Measurements from ENCODE around the gene WRNIP1.

WRNIP1 gene

DNA sequence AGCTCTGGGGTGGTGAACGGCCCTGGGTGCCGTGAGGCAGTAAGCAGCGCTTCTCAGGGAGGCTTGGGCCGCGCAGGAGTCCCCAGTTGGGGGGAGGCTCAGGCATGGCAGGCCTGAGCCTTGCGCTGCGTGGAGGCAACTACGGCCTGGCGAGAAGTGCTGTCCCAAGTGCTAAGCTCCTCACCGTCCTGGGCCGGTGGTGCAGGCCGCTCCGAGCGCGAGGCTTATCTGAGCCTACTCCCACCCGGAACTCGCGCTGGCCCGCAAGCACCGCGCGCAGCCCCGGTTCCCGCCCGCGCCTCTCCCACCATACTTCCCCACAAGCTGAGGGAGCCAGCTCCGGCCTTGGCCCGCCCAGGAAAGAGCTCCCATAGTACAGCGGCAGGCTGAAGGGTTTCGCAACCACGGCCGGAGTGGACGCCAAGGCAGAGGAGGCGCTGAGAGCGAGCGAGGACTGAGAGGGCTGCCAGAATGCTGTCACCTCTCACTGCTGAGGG lies 1.8 kb upstream of the WRNIP1 start:
- no peak for DNase-seq

- no peak for DNase-seq
Observed at GRCh38 chr6:2763876-2764540, 1.2 kb upstream of the WRNIP1 start.

DNA sequence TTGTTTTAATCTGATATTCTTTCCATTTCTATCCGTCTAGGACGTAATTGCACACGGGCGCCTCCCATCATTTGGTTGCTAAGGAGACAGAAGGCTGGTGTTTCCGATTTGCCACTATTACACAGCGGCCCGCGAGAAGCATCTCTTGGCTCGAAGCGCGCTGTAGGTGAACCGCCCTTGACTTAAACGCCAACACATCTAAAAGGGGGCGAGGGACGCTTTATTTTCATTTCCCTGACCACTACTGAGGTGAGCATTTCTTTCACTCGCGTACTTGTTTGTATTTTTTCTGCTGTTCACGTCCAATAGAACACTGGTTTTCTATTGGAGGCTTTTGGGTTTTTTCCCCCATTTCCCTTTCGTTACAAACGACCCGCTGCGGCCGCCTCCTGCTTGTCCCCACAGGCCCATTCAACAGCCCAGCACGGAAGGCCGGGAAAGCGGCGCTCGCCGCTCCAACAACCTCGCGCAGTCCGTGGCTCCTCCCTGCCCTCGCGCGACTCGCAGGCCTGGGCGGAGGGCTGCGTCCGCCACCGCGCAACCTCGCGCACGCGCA lies 505 bp upstream of the WRNIP1 start:
- peak; percentile 66 for DNase-seq

DNA sequence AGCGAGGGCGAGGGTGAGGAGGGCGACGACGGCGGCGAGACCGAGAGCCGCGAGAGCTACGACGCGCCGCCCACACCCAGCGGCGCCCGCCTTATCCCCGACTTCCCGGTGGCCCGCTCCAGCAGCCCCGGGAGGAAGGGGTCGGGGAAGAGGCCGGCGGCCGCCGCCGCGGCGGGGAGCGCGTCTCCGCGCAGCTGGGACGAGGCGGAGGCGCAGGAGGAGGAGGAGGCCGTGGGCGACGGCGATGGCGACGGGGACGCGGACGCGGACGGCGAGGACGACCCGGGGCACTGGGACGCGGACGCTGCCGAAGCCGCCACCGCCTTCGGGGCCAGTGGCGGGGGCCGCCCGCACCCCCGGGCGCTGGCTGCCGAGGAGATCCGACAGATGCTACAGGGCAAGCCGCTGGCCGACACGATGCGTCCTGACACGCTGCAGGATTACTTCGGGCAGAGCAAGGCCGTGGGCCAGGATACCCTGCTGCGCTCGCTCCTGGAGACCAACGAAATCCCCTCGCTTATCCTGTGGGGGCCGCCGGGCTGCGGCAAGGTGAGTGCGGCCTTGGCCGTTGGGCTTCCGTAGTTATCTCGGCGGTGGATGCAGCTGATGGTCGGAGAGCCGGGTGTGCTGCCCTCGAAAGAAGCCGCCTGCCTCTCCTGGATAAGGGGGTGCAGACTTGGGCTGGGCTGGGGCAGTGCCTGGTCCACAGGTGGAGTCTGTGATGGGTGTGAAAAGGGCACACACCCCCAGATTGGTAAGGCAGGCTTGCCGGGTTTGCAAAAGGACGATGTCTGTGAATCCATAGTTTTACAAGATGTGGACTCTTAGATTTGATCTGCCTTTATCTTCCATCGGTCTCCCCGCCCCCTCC lies 938 bp downstream of the WRNIP1 start:
- peak; percentile 39 for DNase-seq

DNA sequence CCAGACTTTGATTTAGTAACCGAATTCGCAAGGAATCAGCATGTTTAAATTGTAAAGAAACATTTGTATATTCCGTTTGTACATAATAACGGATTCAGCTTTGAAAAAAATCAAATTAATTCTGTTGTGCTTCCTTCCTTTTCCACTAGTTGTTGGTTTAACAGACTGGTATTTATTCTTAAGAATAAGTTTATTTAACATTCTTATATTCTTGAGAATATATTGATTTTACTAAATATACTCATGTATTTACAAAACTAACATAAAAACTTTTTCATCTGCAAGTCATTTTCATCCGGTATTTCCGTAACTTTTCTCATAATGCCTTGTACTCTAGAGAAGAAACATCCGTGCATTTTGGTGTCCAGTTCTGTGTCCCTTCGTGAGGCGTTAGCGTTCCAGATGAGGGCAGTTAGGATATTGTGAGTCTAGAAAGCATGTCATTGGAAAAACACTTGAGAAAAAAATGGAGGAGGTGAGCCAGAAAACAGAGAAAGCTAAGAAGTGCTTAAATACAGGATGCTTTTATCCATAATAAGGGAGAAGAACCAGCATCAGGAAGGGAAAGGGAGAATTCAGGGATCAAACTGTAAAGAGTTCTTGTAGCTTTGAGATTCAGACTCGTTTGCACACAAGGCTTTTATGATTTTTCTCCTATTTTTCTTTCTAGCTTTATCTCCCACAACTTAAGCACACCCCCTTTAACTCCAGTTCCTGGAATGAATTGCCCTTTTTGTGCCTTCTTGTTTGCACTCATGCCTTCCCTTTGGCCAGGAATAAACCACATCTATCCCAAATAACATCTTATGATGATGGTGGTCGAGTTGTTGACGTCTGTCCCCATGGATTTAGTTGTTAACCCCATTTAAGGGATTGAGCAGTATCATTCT lies 1.8 kb downstream of the WRNIP1 start:
- DNase-seq: no peak

DNA sequence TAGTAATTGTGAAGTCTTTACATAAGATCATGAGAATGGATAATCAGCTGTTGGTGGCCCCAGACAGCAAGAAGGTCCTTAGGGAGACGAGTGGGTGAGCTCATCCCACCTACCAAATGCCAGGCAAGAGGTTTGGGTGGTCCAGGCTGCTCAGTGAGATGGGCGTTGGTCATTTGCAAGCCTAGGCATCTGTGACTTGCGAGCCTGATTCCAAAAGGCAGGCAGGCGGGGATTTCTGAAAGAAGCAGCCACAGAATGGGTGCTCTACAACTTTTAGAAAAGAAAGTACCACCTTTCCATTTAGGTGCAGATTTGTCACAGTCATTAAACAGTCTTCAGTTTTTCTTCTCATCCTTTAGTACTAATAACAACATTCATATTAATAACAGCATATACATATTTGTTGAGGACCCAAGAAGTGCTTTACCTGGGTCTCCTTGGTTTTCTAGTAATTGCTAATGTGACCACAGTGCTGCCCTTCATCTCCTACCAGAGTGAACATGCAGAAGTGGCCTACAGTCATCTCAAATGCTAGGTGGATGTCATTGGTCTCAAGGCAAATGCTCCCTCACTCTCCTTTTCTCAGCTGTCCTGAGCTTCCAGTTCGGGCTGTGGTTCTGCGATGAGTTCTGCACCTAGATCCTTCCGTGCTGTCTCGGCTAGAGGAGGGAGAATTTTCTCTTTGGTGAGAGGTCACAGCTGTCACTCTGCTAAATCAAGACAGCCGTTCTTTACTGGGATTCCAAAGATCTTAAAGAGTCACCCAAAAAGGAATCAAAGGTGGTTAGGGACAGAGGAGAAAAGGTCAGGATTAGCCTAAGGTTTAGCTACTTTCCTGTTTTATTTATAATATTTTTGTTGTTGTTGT lies 2.7 kb downstream of the WRNIP1 start:
- no peak for DNase-seq

GRCh38 chr6:2768696-2769095 lies 3.5 kb downstream of the WRNIP1 start:
- DNase-seq: no peak

- DNase-seq: no peak
Observed at GRCh38 chr6:2770171-2770570, 5.0 kb downstream of the WRNIP1 start.

- DNase-seq: no peak
Observed at GRCh38 chr6:2771079-2771478, 5.9 kb downstream of the WRNIP1 start.

- DNase-seq: no peak
Observed at GRCh38 chr6:2772840-2773239, 7.6 kb downstream of the WRNIP1 start.

GRCh38 chr6:2773449-2773848 lies 8.3 kb downstream of the WRNIP1 start:
- DNase-seq: peak; percentile 59

DNA sequence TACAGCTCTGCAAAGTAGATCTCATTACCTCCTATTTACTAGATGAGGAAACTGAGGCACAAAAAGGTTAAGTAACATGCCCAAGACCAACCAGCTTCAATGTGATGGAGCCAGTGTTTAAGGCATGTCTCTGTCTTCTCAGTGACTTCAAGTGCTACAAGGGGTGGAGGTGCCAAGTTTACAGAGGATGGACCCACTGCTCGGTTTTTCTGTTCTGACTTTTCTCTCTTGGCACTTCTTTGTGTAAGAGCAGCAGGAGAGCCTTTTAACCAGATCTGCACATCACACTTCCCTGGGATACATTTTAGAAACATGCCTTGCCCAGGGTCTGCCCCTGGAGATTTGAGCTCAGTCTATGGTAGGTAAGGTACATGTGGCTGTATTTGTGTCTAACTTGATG lies 9.8 kb downstream of the WRNIP1 start:
- DNase-seq: no peak

DNA sequence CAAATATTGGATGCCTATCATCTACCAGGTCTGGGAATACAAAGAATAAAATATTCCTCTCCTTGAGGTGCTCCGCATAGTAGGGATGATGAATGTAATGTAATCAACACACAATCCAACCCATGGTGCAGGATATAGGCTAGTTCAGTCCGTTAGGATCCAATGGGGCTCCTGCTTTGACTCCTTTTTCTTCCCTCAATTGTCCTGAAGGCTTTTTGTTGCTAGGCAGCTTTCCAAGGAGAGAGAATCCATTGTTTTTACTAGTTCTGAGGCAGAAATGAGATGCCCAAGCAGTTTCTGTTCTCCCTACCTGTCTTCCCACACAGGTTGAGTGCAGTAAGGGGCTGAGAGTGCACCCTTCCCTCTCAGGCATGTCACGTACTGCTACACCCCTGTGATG lies 12.1 kb downstream of the WRNIP1 start:
- no peak for DNase-seq

- DNase-seq: no peak
Observed at GRCh38 chr6:2780102-2780737, 15.0 kb downstream of the WRNIP1 start.

DNA sequence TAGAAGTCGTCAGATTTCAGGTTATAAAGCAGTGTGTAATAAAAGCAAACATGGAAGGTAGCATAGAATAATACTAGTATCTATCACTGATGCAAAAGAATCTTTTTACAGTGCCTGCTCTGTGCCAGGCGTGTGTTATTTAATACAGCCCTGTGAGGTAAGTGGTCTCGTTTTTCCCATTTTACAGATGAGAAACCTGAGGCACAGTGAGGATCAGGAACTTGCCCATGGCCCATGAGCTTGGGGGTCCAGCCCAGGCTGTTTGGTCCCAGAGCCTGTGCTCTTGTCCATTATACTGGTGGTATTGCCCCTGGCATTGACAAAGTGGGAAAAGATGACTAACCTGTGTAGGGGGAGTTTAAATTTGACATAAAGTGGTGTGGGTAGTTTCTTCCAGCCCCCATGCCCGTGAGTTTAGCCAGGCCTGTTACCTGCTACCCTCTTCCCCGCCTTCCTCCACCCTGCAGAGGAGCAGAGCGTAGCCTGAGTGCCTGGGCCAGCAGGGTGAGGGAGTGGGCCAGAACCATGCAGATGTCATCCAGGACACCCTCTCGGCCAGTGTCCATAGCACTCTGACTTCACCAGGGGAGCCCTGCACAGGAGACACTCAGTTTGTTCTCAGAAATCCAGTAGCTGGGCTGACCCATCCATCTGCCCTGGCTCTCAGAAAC lies 16.6 kb downstream of the WRNIP1 start:
- no peak for DNase-seq

DNA sequence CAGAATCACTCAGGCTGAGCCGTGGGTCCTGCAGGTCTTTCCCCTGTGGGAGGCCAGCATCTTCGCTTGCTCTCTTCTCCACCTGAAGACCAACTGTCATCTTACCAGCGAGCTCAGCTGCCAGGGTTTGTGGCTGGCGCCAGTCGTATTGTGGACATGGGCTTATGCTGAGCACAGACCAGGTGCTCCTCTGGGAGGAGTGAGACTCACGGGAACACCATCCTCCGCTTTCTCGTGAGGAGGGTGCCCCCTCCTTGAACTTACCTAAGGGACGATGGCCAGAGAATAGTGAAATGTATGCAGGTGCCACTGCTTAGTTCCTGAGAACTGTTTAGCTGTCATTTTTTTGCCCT lies 17.1 kb downstream of the WRNIP1 start:
- DNase-seq: no peak

GRCh38 chr6:2782825-2783187 lies 17.6 kb downstream of the WRNIP1 start:
- no peak for DNase-seq

GRCh38 chr6:2783188-2783963 lies 18.2 kb downstream of the WRNIP1 start:
- DNase-seq: no peak

GRCh38 chr6:2784061-2784460 lies 18.9 kb downstream of the WRNIP1 start:
- no peak for DNase-seq

GRCh38 chr6:2784930-2785329 lies 19.7 kb downstream of the WRNIP1 start:
- DNase-seq: no peak

All from fibroblast of skin of right quadriceps (primary cell).